ENCODE measurements around the gene PTRH1.

Gene PTRH1

GRCh38 chr9:127753622-127754021 is 38.2 kb upstream of the PTRH1 start:
- peaks cover 0 to 17% of the 10 kb centered on the region in 2 donors for H3K36me3 ChIP-seq (ENCODE audit: control insufficient read depth in 1 of 2, insufficient read depth in 2 of 2, low read length in 2 of 2)
- no peaks in the 10 kb centered on the region for H3K27me3 ChIP-seq (ENCODE audit: low read depth, low read length)
- no peaks in the 10 kb centered on the region for H3K9me3 ChIP-seq (ENCODE audit: control insufficient read depth in 1 of 2, low read length in 2 of 2)
- no peak overlapping the region for H3K27ac ChIP-seq (ENCODE audit: low read length)
- H3K4me1 ChIP-seq (ENCODE audit: control insufficient read depth in 1 of 2, insufficient read depth in 2 of 2, low read length in 2 of 2) = peaks cover 0 to 7% of the 10 kb centered on the region in 2 donors
- H3K4me3 ChIP-seq (ENCODE audit: low read depth in 1 of 2, low read length in 2 of 2) = no peak overlapping the region

- Histone ChIP-seq H3K36me3 (ENCODE audit: control insufficient read depth in 1 of 2, insufficient read depth in 2 of 2, low read length in 2 of 2) (peaks cover 0 to 20% of the 10 kb centered on the region in 2 donors), H3K27ac (ENCODE audit: low read length) (no peak overlapping the region), H3K27me3 (ENCODE audit: low read depth, low read length) (no peaks in the 10 kb centered on the region), H3K4me3 (ENCODE audit: low read depth in 1 of 2, low read length in 2 of 2) (no peak overlapping the region), H3K4me1 (ENCODE audit: control insufficient read depth in 1 of 2, insufficient read depth in 2 of 2, low read length in 2 of 2) (peaks cover 0 to 7% of the 10 kb centered on the region in 2 donors), H3K9me3 (ENCODE audit: control insufficient read depth in 1 of 2, low read length in 2 of 2) (no peaks in the 10 kb centered on the region)
Observed at GRCh38 chr9:127753148-127753547, 37.7 kb upstream of the PTRH1 start.

GRCh38 chr9:127751269-127752054 is 36.0 kb upstream of the PTRH1 start:
- peaks cover 0 to 7% of the 10 kb centered on the region in 2 donors for H3K4me1 ChIP-seq (ENCODE audit: control insufficient read depth in 1 of 2, insufficient read depth in 2 of 2, low read length in 2 of 2)

GRCh38 chr9:127749090-127749787 is 33.8 kb upstream of the PTRH1 start:
- Histone ChIP-seq H3K36me3 (ENCODE audit: control insufficient read depth in 1 of 2, insufficient read depth in 2 of 2, low read length in 2 of 2) (peaks cover 0 to 20% of the 10 kb centered on the region in 2 donors), H3K4me1 (ENCODE audit: control insufficient read depth in 1 of 2, insufficient read depth in 2 of 2, low read length in 2 of 2) (peaks cover 0 to under 1% of the 10 kb centered on the region in 2 donors), H3K27ac (ENCODE audit: low read length) (no peak overlapping the region), H3K4me3 (ENCODE audit: low read depth in 1 of 2, low read length in 2 of 2) (no peak overlapping the region), H3K9me3 (ENCODE audit: control insufficient read depth in 1 of 2, low read length in 2 of 2) (no peaks in the 10 kb centered on the region), H3K27me3 (ENCODE audit: low read depth, low read length) (no peaks in the 10 kb centered on the region)

More at GRCh38 chr9:127751269-127752054, 36.0 kb upstream of the PTRH1 start:
- Histone ChIP-seq H3K27me3 (ENCODE audit: low read depth, low read length) (no peaks in the 10 kb centered on the region), H3K4me3 (ENCODE audit: low read depth in 1 of 2, low read length in 2 of 2) (no peak overlapping the region), H3K36me3 (ENCODE audit: control insufficient read depth in 1 of 2, insufficient read depth in 2 of 2, low read length in 2 of 2) (peaks cover 0 to 20% of the 10 kb centered on the region in 2 donors), H3K9me3 (ENCODE audit: control insufficient read depth in 1 of 2, low read length in 2 of 2) (no peaks in the 10 kb centered on the region), H3K27ac (ENCODE audit: low read length) (no peak overlapping the region)

GRCh38 chr9:127746959-127747569 is 31.6 kb upstream of the PTRH1 start:
- Histone ChIP-seq H3K27me3 (ENCODE audit: low read depth, low read length) (no peaks in the 10 kb centered on the region), H3K4me1 (ENCODE audit: control insufficient read depth in 1 of 2, insufficient read depth in 2 of 2, low read length in 2 of 2) (peaks cover 0 to 10% of the 10 kb centered on the region in 2 donors), H3K9me3 (ENCODE audit: control insufficient read depth in 1 of 2, low read length in 2 of 2) (no peaks in the 10 kb centered on the region), H3K4me3 (ENCODE audit: low read depth in 1 of 2, low read length in 2 of 2) (no peak overlapping the region), H3K36me3 (ENCODE audit: control insufficient read depth in 1 of 2, insufficient read depth in 2 of 2, low read length in 2 of 2) (peaks cover 0 to 20% of the 10 kb centered on the region in 2 donors), H3K27ac (ENCODE audit: low read length) (no peak overlapping the region)

- H3K9me3 ChIP-seq (ENCODE audit: control insufficient read depth in 1 of 2, low read length in 2 of 2) = no peaks in the 10 kb centered on the region
- no peak overlapping the region for H3K4me3 ChIP-seq (ENCODE audit: low read depth in 1 of 2, low read length in 2 of 2)
- H3K27ac ChIP-seq (ENCODE audit: low read length) = no peak overlapping the region
- H3K4me1 ChIP-seq (ENCODE audit: control insufficient read depth in 1 of 2, insufficient read depth in 2 of 2, low read length in 2 of 2) = peaks cover 5 to 22% of the 10 kb centered on the region in 2 donors
- H3K36me3 ChIP-seq (ENCODE audit: control insufficient read depth in 1 of 2, insufficient read depth in 2 of 2, low read length in 2 of 2) = peaks cover 0 to 13% of the 10 kb centered on the region in 2 donors
- H3K27me3 ChIP-seq (ENCODE audit: low read depth, low read length) = no peaks in the 10 kb centered on the region
Observed at GRCh38 chr9:127744398-127745110, 29.1 kb upstream of the PTRH1 start.

- Histone ChIP-seq H3K4me3 (ENCODE audit: low read depth in 1 of 2, low read length in 2 of 2) (peak overlapping the region in 1 of 2 donors; percentile 40), H3K27me3 (ENCODE audit: low read depth, low read length) (no peaks in the 10 kb centered on the region), H3K27ac (ENCODE audit: low read length) (no peak overlapping the region), H3K36me3 (ENCODE audit: control insufficient read depth in 1 of 2, insufficient read depth in 2 of 2, low read length in 2 of 2) (no peaks in the 10 kb centered on the region), H3K4me1 (ENCODE audit: control insufficient read depth in 1 of 2, insufficient read depth in 2 of 2, low read length in 2 of 2) (peaks cover 5 to 22% of the 10 kb centered on the region in 2 donors), H3K9me3 (ENCODE audit: control insufficient read depth in 1 of 2, low read length in 2 of 2) (no peaks in the 10 kb centered on the region)
Observed at GRCh38 chr9:127742435-127743088, 27.1 kb upstream of the PTRH1 start.

DNA sequence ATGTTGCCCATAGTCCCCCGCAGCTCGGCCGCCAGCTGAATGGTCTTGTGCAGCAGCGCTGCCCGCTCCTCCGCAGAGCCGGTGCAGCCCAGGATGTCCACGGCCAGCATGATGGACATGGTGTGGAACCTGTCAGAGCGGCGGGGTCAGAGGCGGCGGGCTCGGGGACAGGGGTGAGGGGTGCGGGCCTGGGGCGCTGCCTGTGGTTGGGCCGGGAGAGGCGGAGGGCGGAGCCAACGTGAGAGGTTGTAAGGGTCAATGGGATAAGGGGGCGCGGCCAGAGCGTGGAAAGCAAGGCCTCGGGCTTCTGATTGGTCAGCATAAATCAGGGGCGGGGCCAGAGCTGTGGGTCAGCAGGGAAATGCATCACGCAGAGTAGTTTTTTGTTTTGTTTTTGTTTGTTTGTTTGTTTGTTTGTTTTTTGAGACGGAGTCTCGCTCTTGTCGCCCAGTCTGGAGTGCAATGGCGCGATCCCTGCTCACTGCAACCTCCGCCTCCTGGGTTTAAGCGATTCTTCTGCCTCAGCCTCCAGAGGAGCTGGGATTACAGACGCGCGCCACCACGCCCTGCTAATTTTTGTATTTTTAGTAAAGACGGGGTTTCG is 26.5 kb upstream of the PTRH1 start:
- Histone ChIP-seq H3K4me3 (ENCODE audit: low read depth in 1 of 2, low read length in 2 of 2) (peak overlapping the region in 1 of 2 donors; percentile 40), H3K27me3 (ENCODE audit: low read depth, low read length) (no peaks in the 10 kb centered on the region), H3K9me3 (ENCODE audit: control insufficient read depth in 1 of 2, low read length in 2 of 2) (no peaks in the 10 kb centered on the region), H3K4me1 (ENCODE audit: control insufficient read depth in 1 of 2, insufficient read depth in 2 of 2, low read length in 2 of 2) (peaks cover 5 to 22% of the 10 kb centered on the region in 2 donors), H3K36me3 (ENCODE audit: control insufficient read depth in 1 of 2, insufficient read depth in 2 of 2, low read length in 2 of 2) (no peaks in the 10 kb centered on the region), H3K27ac (ENCODE audit: low read length) (no peak overlapping the region)

- Histone ChIP-seq H3K27me3 (ENCODE audit: low read depth, low read length) (no peaks in the 10 kb centered on the region), H3K27ac (ENCODE audit: low read length) (no peak overlapping the region), H3K4me3 (ENCODE audit: low read depth in 1 of 2, low read length in 2 of 2) (no peak overlapping the region), H3K36me3 (ENCODE audit: control insufficient read depth in 1 of 2, insufficient read depth in 2 of 2, low read length in 2 of 2) (no peaks in the 10 kb centered on the region), H3K4me1 (ENCODE audit: control insufficient read depth in 1 of 2, insufficient read depth in 2 of 2, low read length in 2 of 2) (peaks cover 9 to 27% of the 10 kb centered on the region in 2 donors), H3K9me3 (ENCODE audit: control insufficient read depth in 1 of 2, low read length in 2 of 2) (no peaks in the 10 kb centered on the region)
Observed at GRCh38 chr9:127739614-127740330, 24.3 kb upstream of the PTRH1 start.

DNA sequence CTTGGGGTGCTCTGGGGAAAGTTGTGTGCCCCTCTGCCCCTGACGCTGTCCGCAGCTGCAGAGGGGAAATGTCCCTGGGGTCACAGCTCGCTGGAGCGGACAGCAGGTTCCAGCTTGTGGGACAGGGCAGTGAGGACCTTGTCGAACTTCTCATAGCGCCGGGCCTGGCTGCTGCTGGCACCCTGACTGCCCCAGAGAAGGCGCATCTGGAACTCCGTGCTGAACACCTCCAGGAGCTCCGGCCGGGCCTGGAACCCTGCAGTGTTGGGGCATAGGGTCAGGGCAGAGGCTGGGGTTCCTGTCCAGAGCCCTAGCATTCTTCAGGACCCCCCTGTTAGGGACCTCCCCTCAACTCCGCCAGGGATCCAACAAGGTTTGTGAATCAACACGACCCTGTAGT is 23.2 kb upstream of the PTRH1 start:
- no peaks in the 10 kb centered on the region for H3K36me3 ChIP-seq (ENCODE audit: control insufficient read depth in 1 of 2, insufficient read depth in 2 of 2, low read length in 2 of 2)
- H3K4me3 ChIP-seq (ENCODE audit: low read depth in 1 of 2, low read length in 2 of 2) = no peak overlapping the region
- no peaks in the 10 kb centered on the region for H3K27me3 ChIP-seq (ENCODE audit: low read depth, low read length)
- no peaks in the 10 kb centered on the region for H3K9me3 ChIP-seq (ENCODE audit: control insufficient read depth in 1 of 2, low read length in 2 of 2)
- H3K27ac ChIP-seq (ENCODE audit: low read length) = no peak overlapping the region
- peaks cover 9 to 36% of the 10 kb centered on the region in 2 donors for H3K4me1 ChIP-seq (ENCODE audit: control insufficient read depth in 1 of 2, insufficient read depth in 2 of 2, low read length in 2 of 2)
